ENCODE data around the gene MOV10. TPM values are rescaled to one million over a fixed set of nuclear protein-coding genes. Genes with fewer than 3 reads are reported as not detected.

Gene MOV10
- total and polyA plus RNA-seq, 8 donors: 17.7 to 89.9 (median 25.2) TPM

DNA sequence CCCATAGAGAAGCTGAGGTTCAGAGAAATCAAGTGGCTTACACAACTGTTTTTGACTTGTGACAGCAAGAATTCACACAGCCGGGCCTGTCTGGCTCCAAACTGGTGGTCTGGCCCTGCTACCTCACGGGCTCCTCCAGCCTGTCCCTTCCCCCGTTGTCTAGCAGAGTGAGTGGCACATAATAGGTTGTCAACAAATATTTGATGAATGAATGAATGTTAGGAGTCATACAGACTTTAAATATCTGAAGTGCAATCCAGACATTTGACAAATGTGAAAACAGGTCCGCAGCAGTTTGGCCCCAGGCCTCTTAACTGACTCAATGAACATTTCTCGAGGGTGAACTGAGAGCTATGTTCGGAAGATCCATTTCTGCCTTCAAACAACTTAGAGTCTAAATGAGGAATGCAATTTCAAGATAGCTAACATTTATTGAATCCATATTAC, 33.6 kb downstream of the MOV10 start:
- H3K9me3 ChIP-seq: no peaks in the 10 kb centered on the region
- ATAC-seq (no peak), DNase-seq (no peak), FAIRE-seq (no peak)
- no peaks in the 10 kb centered on the region for H3K27me3 ChIP-seq
- no peak for TF ChIP-seq CTCF (IDR thresholded peaks at IDR 0.05)
- no peak overlapping the region for H3K4me3 ChIP-seq
- WGBS, 2 donors: 71 to 76% methylated on average over 6 of the region's 6 CpGs
- intact Hi-C loops (cut with DNase I): loop anchor here in 2 of 3 donors (5.0 to 10.0 kb wide), 4 partner anchors 83 to 321 kb away; partner anchors contain the start of gene WNT2B (in 2 of the 2)
- no peaks in the 10 kb centered on the region for H3K36me3 ChIP-seq
- peaks cover 0 to 27% (median 8%) of the 10 kb centered on the region in 3 donors for H3K4me1 ChIP-seq
- no peak overlapping the region for H3K27ac ChIP-seq

- no peak for FAIRE-seq
These were observed 34.0 kb downstream of the MOV10 start for GRCh38 chr1:112708489-112708888.

GRCh38 chr1:112710159-112710558, 35.7 kb downstream of the MOV10 start:
- no peak overlapping the region for H3K27ac ChIP-seq

More at GRCh38 chr1:112708489-112708888, 34.0 kb downstream of the MOV10 start:
- no peaks in the 10 kb centered on the region for H3K36me3 ChIP-seq
- DNase-seq (no peak), ATAC-seq (no peak)
- 86 to 88% methylated on average over 3 of the region's 3 CpGs for WGBS, 2 donors
- H3K4me1 ChIP-seq: peaks cover 0 to 26% (median 8%) of the 10 kb centered on the region in 3 donors
- intact Hi-C loops (cut with DNase I): loop anchor here in 2 of 3 donors (5.0 to 10.0 kb wide), 4 partner anchors 84 to 321 kb away; partner anchors contain the start of gene WNT2B (in 2 of the 2)
- no peak overlapping the region for H3K4me3 ChIP-seq
- no peak for TF ChIP-seq CTCF (IDR thresholded peaks at IDR 0.05)
- no peak overlapping the region for H3K27ac ChIP-seq
- H3K9me3 ChIP-seq: no peaks in the 10 kb centered on the region
- no peaks in the 10 kb centered on the region for H3K27me3 ChIP-seq

GRCh38 chr1:112710586-112710985, 36.1 kb downstream of the MOV10 start:
- FAIRE-seq: no peak
- Histone ChIP-seq H3K36me3 (no peaks in the 10 kb centered on the region), H3K27me3 (no peaks in the 10 kb centered on the region), H3K4me1 (peaks cover 0 to 19% (median 5%) of the 10 kb centered on the region in 3 donors), H3K27ac (no peak overlapping the region), H3K9me3 (no peaks in the 10 kb centered on the region), H3K4me3 (no peak overlapping the region)
- intact Hi-C loops (cut with DNase I): loop anchor here in 1 of 3 donors (10.0 kb wide), 1 partner anchor 334 kb away; no protein-coding TSS in a partner anchor
- 83 to 89% methylated on average over 3 of the region's 3 CpGs for WGBS, 2 donors
- no peak for ATAC-seq
- TF ChIP-seq CTCF (IDR thresholded peaks at IDR 0.05): no peak
- DNase-seq: no peak

More at GRCh38 chr1:112710159-112710558, 35.7 kb downstream of the MOV10 start:
- no peak for DNase-seq
- H3K36me3 ChIP-seq: no peaks in the 10 kb centered on the region
- no peaks in the 10 kb centered on the region for H3K27me3 ChIP-seq
- intact Hi-C loops (cut with DNase I): loop anchor here in 1 of 3 donors (10.0 kb wide), 1 partner anchor 335 kb away; no protein-coding TSS in a partner anchor
- ATAC-seq: no peak
- H3K4me1 ChIP-seq: peaks cover 0 to 21% (median 8%) of the 10 kb centered on the region in 3 donors
- WGBS, 2 donors: 75 to 92% methylated on average over 7 of the region's 7 CpGs
- H3K4me3 ChIP-seq: no peak overlapping the region
- FAIRE-seq: no peak
- TF ChIP-seq CTCF (IDR thresholded peaks at IDR 0.05): no peak
- no peaks in the 10 kb centered on the region for H3K9me3 ChIP-seq

DNA sequence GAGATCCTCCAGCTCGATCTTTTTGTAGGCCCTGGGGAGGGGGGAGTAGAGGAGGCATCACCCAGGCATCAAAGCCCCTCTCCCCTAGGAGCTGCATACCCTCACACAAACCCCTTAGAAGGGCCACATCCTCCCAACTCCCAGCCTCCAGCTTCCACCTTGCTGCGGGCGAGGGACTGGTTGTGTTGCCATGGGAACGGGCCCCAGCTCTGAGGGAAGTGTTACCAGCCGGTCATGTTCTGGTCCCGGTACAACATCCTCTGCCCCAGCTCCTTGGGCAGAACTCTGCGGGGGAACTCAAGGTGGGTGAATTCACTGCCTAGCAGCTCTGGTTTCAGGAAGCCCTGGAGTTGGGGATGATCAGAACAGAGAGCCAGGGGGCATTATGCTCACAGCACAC, 36.6 kb downstream of the MOV10 start:
- 81 to 82% methylated on average over 7 of the region's 7 CpGs for WGBS, 2 donors
- intact Hi-C loops (cut with DNase I): loop anchor here in 1 of 3 donors (10.0 kb wide), 1 partner anchor 334 kb away; no protein-coding TSS in a partner anchor
- no peak for FAIRE-seq

More for the DNA sequence above, 36.6 kb downstream of the MOV10 start:
- no peak overlapping the region for H3K4me3 ChIP-seq
- H3K9me3 ChIP-seq: no peaks in the 10 kb centered on the region
- ATAC-seq (no peak), DNase-seq (no peak)
- no peak for TF ChIP-seq CTCF (IDR thresholded peaks at IDR 0.05)
- peaks cover 0 to 14% (median 5%) of the 10 kb centered on the region in 3 donors for H3K4me1 ChIP-seq
- no peaks in the 10 kb centered on the region for H3K36me3 ChIP-seq
- no peak overlapping the region for H3K27ac ChIP-seq
- H3K27me3 ChIP-seq: no peaks in the 10 kb centered on the region

All from pancreas (tissue), 10 donors.